ENCODE data around the gene BIRC6. TPM values are rescaled to one million over a fixed set of nuclear protein-coding genes. Genes with fewer than 3 reads are reported as not detected.
A peak's percentile ranks its signal among the peaks of the same experiment; 100 is the strongest.
"Not testable (repeated sequence)": the region's sequence is repeated elsewhere in the genome, so short reads cannot be mapped to it uniquely, and the experiment has no call there.

The BIRC6 gene
- total RNA-seq, 2 donors from 2014 or later = 89.0 to 91.8 TPM

GRCh38 chr2:32504877-32505478 is 148.2 kb downstream of the BIRC6 start:
- Mint-ChIP-seq H3K4me3 (no peak overlapping the region), H3K9me3 (no peaks in the 10 kb centered on the region), H3K27me3 (ENCODE audit: low read depth) (no peaks in the 10 kb centered on the region), H3K27ac (no peak overlapping the region), H3K36me3 (ENCODE audit: insufficient read depth in 2 of 2) (peaks cover 0 to 27% of the 10 kb centered on the region in 2 donors), H3K4me1 (ENCODE audit: low read depth) (no peaks in the 10 kb centered on the region)
- ATAC-seq (replicated peaks in 1 of 2) = no peak
- DNase-seq = no peak

DNA sequence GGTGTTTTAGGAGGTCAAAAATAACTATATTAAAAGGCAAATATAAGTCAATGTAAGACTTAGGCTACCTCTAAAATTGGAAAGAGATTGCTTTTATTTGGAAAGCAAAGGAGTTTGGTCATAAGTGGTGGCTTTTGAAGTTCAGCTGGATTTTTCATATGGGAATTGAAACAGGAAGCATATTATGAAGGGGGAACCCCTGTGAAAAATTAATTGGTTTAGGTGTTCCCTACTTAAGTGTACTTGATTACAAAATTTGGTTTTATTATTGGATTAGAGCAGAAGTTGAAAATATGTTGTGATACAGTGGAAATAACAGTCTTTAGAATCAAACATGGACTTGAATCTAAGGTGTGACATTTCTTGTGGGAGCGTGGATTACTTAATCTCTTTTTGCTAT is 149.6 kb downstream of the BIRC6 start:
- Mint-ChIP-seq H3K36me3 (ENCODE audit: insufficient read depth in 2 of 2) (peaks cover 0 to 30% of the 10 kb centered on the region in 2 donors), H3K9me3 (no peaks in the 10 kb centered on the region), H3K27me3 (ENCODE audit: low read depth) (no peaks in the 10 kb centered on the region), H3K4me3 (no peak overlapping the region), H3K27ac (peak overlapping the region; percentile 60), H3K4me1 (ENCODE audit: low read depth) (no peaks in the 10 kb centered on the region)
- no peak for DNase-seq
- ATAC-seq (replicated peaks in 1 of 2) = no peak

GRCh38 chr2:32514946-32515345 is 158.1 kb downstream of the BIRC6 start:
- Mint-ChIP-seq H3K27ac (no peak overlapping the region), H3K36me3 (ENCODE audit: insufficient read depth in 2 of 2) (peaks cover 3 to 26% of the 10 kb centered on the region in 2 donors), H3K4me1 (ENCODE audit: low read depth) (no peaks in the 10 kb centered on the region), H3K4me3 (no peak overlapping the region), H3K27me3 (ENCODE audit: low read depth) (no peaks in the 10 kb centered on the region), H3K9me3 (no peaks in the 10 kb centered on the region)
- no peak for ATAC-seq (replicated peaks in 1 of 2)
- no peak for DNase-seq

- no peaks in the 10 kb centered on the region for H3K4me1 Mint-ChIP-seq (ENCODE audit: low read depth)
- no peak for DNase-seq
- no peak for ATAC-seq (replicated peaks in 1 of 2)
- H3K9me3 Mint-ChIP-seq = no peaks in the 10 kb centered on the region
- no peak overlapping the region for H3K27ac Mint-ChIP-seq
- H3K4me3 Mint-ChIP-seq = no peak overlapping the region
- no peaks in the 10 kb centered on the region for H3K27me3 Mint-ChIP-seq (ENCODE audit: low read depth)
- H3K36me3 Mint-ChIP-seq (ENCODE audit: insufficient read depth in 2 of 2) = peaks cover 3 to 24% of the 10 kb centered on the region in 2 donors
These were observed 159.7 kb downstream of the BIRC6 start for GRCh38 chr2:32516567-32516966.

DNA sequence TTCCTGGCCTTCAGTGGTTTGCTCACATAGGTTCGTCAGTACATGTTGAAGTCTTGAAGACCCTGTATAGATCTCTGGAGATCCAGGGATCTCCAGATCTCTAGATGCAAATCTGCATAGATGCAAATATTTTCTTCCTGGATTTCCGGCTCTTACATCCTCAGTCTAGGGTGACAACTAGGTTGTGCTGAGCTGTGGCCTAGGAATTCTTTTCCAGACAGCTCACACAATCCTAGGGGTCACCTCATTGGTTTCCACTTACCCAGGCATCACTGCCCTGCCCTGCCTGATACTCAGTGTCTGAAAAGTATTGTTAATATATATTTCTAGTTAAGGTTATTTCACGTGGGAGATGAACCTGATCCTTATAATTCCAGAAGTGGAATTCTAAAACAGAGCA is 165.9 kb downstream of the BIRC6 start:
- Mint-ChIP-seq H3K36me3 (ENCODE audit: insufficient read depth in 2 of 2) (peaks cover 10 to 41% of the 10 kb centered on the region in 2 donors), H3K27me3 (ENCODE audit: low read depth) (no peaks in the 10 kb centered on the region), H3K27ac (no peak overlapping the region), H3K9me3 (no peaks in the 10 kb centered on the region), H3K4me1 (ENCODE audit: low read depth) (no peaks in the 10 kb centered on the region), H3K4me3 (no peak overlapping the region)
- DNase-seq (no peak), ATAC-seq (replicated peaks in 1 of 2) (no peak)

DNA sequence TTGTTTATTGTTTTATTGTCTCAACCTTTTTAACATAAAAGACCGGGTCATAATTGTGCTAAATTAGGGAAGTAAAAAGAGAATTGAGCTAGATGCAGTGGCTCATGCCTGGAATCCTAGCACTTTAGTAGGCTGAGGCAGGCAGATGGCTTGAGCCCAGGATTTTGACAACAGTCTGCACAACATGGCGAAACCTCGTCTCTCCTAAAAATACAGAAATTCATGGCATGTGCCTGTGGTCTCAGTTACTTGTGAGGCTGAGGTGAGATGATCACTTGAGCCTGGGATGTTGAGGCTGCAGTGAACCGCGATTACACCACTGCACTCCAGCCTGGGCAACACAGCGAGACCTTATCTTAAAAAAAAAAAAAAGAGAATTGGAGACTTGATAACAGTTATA is 166.9 kb downstream of the BIRC6 start:
- H3K27me3 Mint-ChIP-seq (ENCODE audit: low read depth) = no peaks in the 10 kb centered on the region
- H3K9me3 Mint-ChIP-seq = no peaks in the 10 kb centered on the region
- H3K36me3 Mint-ChIP-seq (ENCODE audit: insufficient read depth in 2 of 2) = peaks cover 9 to 36% of the 10 kb centered on the region in 2 donors
- DNase-seq (no peak), ATAC-seq (replicated peaks in 1 of 2) (no peak)
- no peaks in the 10 kb centered on the region for H3K4me1 Mint-ChIP-seq (ENCODE audit: low read depth)
- H3K27ac Mint-ChIP-seq = no peak overlapping the region
- no peak overlapping the region for H3K4me3 Mint-ChIP-seq

DNA sequence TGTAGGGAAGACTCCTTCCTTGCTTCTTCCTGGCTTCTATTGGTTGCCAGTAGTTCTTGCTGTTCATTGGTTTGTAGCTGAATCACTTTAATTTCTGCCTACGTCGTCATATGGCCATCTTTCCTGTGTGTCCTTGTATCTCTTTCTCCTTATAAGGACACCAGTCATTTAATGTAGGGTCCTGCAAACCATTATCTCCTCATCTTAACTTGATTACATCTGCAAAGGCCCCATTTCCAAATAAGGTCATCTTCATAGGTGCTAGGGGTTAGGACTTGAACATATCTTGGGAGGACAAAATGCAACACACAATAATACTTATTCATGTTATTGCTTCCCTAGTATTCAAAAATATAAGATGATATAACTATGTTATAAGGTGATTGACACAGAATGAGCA is 175.5 kb downstream of the BIRC6 start:
- no peak for ATAC-seq (replicated peaks in 1 of 2)
- H3K27ac Mint-ChIP-seq = no peak overlapping the region
- no peaks in the 10 kb centered on the region for H3K27me3 Mint-ChIP-seq (ENCODE audit: low read depth)
- H3K4me1 Mint-ChIP-seq (ENCODE audit: low read depth) = no peaks in the 10 kb centered on the region
- peaks cover 15 to 46% of the 10 kb centered on the region in 2 donors for H3K36me3 Mint-ChIP-seq (ENCODE audit: insufficient read depth in 2 of 2)
- no peak overlapping the region for H3K4me3 Mint-ChIP-seq
- H3K9me3 Mint-ChIP-seq = no peaks in the 10 kb centered on the region
- no peak for DNase-seq

GRCh38 chr2:32532961-32533360 is 176.1 kb downstream of the BIRC6 start:
- Mint-ChIP-seq H3K9me3 (no peaks in the 10 kb centered on the region), H3K36me3 (ENCODE audit: insufficient read depth in 2 of 2) (peaks cover 15 to 42% of the 10 kb centered on the region in 2 donors), H3K4me3 (no peak overlapping the region), H3K27me3 (ENCODE audit: low read depth) (no peaks in the 10 kb centered on the region), H3K4me1 (ENCODE audit: low read depth) (no peaks in the 10 kb centered on the region), H3K27ac (peak overlapping the region; percentile 52)
- ATAC-seq (replicated peaks in 1 of 2) (no peak), DNase-seq (no peak)

DNA sequence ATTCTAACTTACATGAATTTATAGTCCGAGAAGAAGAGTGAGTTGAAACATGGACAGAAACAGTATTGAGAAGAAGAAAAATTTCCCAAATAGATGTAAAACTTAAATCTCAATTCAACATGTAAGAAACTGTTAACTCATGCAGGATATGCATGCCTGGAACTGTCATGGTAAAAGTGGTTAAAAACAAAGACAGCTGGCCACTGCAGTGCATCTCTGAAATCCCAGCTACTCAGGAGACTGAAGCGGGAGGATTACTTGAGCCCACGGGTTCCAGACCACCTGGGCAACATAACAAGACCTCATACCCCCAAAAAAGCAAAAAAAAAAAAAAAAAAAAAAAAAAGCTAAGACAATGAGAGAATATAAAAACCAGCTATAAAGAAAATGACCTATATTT is 178.0 kb downstream of the BIRC6 start:
- H3K4me1 Mint-ChIP-seq (ENCODE audit: low read depth) = peaks cover 17% of the 10 kb centered on the region
- no peaks in the 10 kb centered on the region for H3K9me3 Mint-ChIP-seq
- H3K36me3 Mint-ChIP-seq (ENCODE audit: insufficient read depth in 2 of 2) = peaks cover 15 to 40% of the 10 kb centered on the region in 2 donors
- ATAC-seq (replicated peaks in 1 of 2) = no peak
- no peak overlapping the region for H3K27ac Mint-ChIP-seq
- no peaks in the 10 kb centered on the region for H3K27me3 Mint-ChIP-seq (ENCODE audit: low read depth)
- no peak for DNase-seq
- no peak overlapping the region for H3K4me3 Mint-ChIP-seq

GRCh38 chr2:32538735-32539134 is 181.9 kb downstream of the BIRC6 start:
- Mint-ChIP-seq H3K4me3 (no peak overlapping the region), H3K4me1 (ENCODE audit: low read depth) (peaks cover 17% of the 10 kb centered on the region), H3K27me3 (ENCODE audit: low read depth) (no peaks in the 10 kb centered on the region), H3K36me3 (ENCODE audit: insufficient read depth in 2 of 2) (peaks cover 4 to 18% of the 10 kb centered on the region in 2 donors), H3K9me3 (no peaks in the 10 kb centered on the region), H3K27ac (no peak overlapping the region)
- ATAC-seq (replicated peaks in 1 of 2) (no peak), DNase-seq (no peak)

DNA sequence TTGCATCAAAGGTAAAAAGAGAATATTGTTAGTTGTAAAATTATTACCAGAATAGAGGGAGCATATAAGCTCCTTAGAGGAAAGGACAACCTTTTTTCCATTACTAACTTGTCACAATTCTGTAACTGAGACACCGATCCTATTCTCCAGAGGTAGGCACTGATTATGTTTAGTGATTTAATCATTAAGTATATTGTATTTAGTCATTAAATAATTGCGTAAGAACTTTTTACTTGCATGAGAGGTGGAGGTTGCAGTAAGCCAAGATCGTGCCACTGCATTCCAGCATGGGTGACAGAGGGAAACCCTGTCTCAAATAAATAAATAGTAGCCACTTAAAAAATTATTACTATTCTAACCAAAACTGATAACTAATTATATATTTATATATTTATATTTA is 195.7 kb downstream of the BIRC6 start:
- not testable (repeated sequence) for H3K4me1 Mint-ChIP-seq (ENCODE audit: low read depth)

GRCh38 chr2:32553829-32554432 is 197.1 kb downstream of the BIRC6 start:
- Mint-ChIP-seq H3K4me3 (no peak overlapping the region), H3K36me3 (ENCODE audit: insufficient read depth in 2 of 2) (peaks cover 2 to 4% of the 10 kb centered on the region in 2 donors), H3K9me3 (no peaks in the 10 kb centered on the region), H3K4me1 (ENCODE audit: low read depth) (no peaks in the 10 kb centered on the region), H3K27me3 (ENCODE audit: low read depth) (no peaks in the 10 kb centered on the region), H3K27ac (no peak overlapping the region)
- ATAC-seq (replicated peaks in 1 of 2) (peak; percentile 49 to 62), DNase-seq (no peak)

More for the DNA sequence above, 195.7 kb downstream of the BIRC6 start:
- H3K4me3 Mint-ChIP-seq; ATAC-seq (replicated peaks in 1 of 2); H3K27me3 Mint-ChIP-seq (ENCODE audit: low read depth); DNase-seq; H3K27ac Mint-ChIP-seq; H3K9me3 Mint-ChIP-seq; H3K36me3 Mint-ChIP-seq (ENCODE audit: insufficient read depth in 2 of 2): not testable (repeated sequence)

DNA sequence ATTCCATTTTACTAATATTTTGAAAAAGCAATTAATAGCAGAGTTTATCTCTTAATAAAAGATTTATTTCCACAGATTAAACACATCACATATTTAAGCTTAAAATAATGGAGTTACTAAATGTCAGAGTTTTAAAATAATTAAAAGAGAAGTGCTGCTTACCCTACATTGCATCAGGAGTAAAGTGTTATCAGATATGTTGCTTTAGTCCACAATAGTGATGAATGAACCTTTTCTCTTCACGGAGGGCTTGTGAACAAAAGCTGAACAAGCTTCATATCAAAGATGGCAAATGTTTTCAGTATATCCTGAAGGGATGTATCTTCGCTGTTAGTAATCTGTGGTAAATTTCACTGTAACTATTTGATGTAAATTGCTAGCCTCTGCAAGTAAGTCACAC is 201.7 kb downstream of the BIRC6 start:
- Mint-ChIP-seq H3K9me3 (peaks cover 0 to 2% of the 10 kb centered on the region in 2 donors), H3K27me3 (ENCODE audit: low read depth) (no peaks in the 10 kb centered on the region), H3K4me3 (no peak overlapping the region), H3K27ac (no peak overlapping the region), H3K36me3 (ENCODE audit: insufficient read depth in 2 of 2) (peaks cover 3 to 11% of the 10 kb centered on the region in 2 donors), H3K4me1 (ENCODE audit: low read depth) (no peaks in the 10 kb centered on the region)
- ATAC-seq (replicated peaks in 1 of 2) = no peak
- DNase-seq = no peak

DNA sequence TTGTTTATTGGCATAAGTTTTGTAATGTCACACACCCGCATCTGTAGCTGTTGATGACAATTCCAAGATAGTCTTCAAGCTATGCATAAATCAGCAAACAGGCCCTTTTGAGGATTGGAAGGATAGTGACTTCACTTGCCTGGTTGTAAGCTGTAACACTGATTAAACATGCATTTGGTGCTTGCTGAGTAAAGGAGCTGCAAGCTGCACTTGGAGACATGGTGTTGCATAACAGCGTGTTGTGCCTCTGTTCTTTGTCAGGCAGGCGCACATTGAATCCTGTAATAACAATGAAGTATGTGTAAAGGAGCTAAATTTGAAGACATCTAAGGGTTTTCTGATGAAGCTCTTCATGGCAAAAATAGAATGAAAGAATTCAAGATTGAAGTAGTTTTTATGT is 202.3 kb downstream of the BIRC6 start:
- no peaks in the 10 kb centered on the region for H3K27me3 Mint-ChIP-seq (ENCODE audit: low read depth)
- ATAC-seq (replicated peaks in 1 of 2) (no peak), DNase-seq (no peak)
- H3K27ac Mint-ChIP-seq = no peak overlapping the region
- H3K4me1 Mint-ChIP-seq (ENCODE audit: low read depth) = peaks cover 3% of the 10 kb centered on the region
- no peak overlapping the region for H3K4me3 Mint-ChIP-seq
- H3K9me3 Mint-ChIP-seq = peaks cover 1 to 2% of the 10 kb centered on the region in 2 donors
- H3K36me3 Mint-ChIP-seq (ENCODE audit: insufficient read depth in 2 of 2) = peaks cover 3 to 13% of the 10 kb centered on the region in 2 donors

Data from activated T-cell treated with anti-CD3 and anti-CD28 coated beads, Interleukin-2, amount 50 U/mL, for 72 hours (primary cell).